ENCODE results near the gene CAPN6. TPM values are rescaled to one million over a fixed set of nuclear protein-coding genes. Genes with fewer than 3 reads are reported as not detected.

The CAPN6 gene
- total RNA-seq: 0.32 and 0.78 TPM in 2 replicates

DNA sequence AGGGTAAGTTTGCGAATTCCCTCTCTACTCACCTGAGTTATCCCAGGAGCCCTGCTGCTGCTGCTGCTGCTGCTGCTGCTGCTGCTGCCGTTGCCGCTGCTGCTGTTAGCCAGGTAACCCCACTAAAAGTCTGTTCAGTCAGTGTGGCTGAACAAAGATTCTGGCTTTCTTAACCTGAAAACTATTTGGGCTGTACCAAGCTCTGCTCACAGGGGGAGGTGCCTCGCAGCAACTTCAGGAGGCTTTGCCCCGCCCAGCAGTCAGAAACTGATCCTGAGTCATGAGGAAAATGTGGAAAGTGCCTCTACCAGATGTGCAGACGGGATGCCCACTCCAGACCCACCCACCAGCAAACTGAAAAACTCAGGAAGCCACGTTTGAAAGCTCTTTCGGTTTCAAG is at the start of gene CAPN6:
TSS of gene CAPN6 (minus strand) at position 145 of the 400 bp plus-strand sequence. CDS start 6,547 bp downstream, outside the sequence.

Other genes starting within 250 kb of the CAPN6 start
- 0.13 and 0.76 TPM in 2 replicates for gene PAK3, start 174.3 kb downstream of the CAPN6 start, total RNA-seq
- gene DCX, start 141.7 kb upstream of the CAPN6 start, total RNA-seq: under 0.01 TPM in 1 of 2 replicates, not detected in the other
- not detected in 2 replicates for gene SERTM2, start 241.2 kb upstream of the CAPN6 start, total RNA-seq